Stomach (tissue), 9 donors: ENCODE results near the gene CKAP5. TPM values are rescaled to one million over a fixed set of nuclear protein-coding genes. Genes with fewer than 3 reads are reported as not detected.

Experiments
- DNase-seq, 2 donors: peaks; one replicate each; pipeline versions ENCODE4 v3.0.0 to v3.0.0-alpha.2; 2013 to 2019
- H3K27ac ChIP-seq, 5 donors: fragments of 200-600 bp in 4 of 5; sonication (generic) in 4 of 5; one replicate each; pipeline ENCODE4 v1.5.1; 2013 to 2019; ENCODE audit warnings: mild to moderate bottlenecking in 1 of 5, moderate library complexity in 1 of 5
- H3K27me3 ChIP-seq, 3 donors: fragments of 200-600 bp; sonication (generic); one replicate each; pipeline ENCODE4 v1.5.1; 2017 to 2019; ENCODE audit warnings: mixed run types in 1 of 3
- H3K36me3 ChIP-seq, 4 donors: fragments of 200-600 bp; sonication (generic); 1 replicate in 3 of 4; 2 replicates in 1 of 4; pipeline ENCODE4 v1.5.1; 2016 to 2019
- H3K4me1 ChIP-seq, 4 donors: fragments of 200-600 bp; sonication (generic); one replicate each; pipeline ENCODE4 v1.5.1; 2016 to 2019
- H3K4me3 ChIP-seq, 4 donors: fragments of 200-600 bp; sonication (generic) in 3 of 4; one replicate each; pipeline ENCODE4 v1.5.1; 2016 to 2019; ENCODE audit warnings: mild to moderate bottlenecking in 1 of 4
- H3K9me3 ChIP-seq, 4 donors: fragments of 200-600 bp; sonication (generic); one replicate each; pipeline ENCODE4 v1.5.1; 2016 to 2019
- EP300 ChIP-seq: sonication (generic); formaldehyde crosslinking; IDR thresholded peaks from one replicate; pipeline ENCODE4 v1.6.1; 2017; ENCODE audit warnings: antibody characterized with exemption
- POLR2A ChIP-seq, 4 donors: fragments of 450-650 bp; IDR thresholded peaks; one replicate each; pipeline ENCODE4 v1.6.1; 2016; ENCODE audit warnings: antibody characterized with exemption in 4 of 4, control low read depth in 2 of 4, mild to moderate bottlenecking in 1 of 4, moderate library complexity in 1 of 4
- POLR2AphosphoS5 ChIP-seq, 3 donors: sonication (generic); formaldehyde crosslinking; IDR thresholded peaks; one replicate each; pipeline ENCODE4 v1.6.1; 2016; ENCODE audit warnings: antibody characterized with exemption in 3 of 3
- WGBS, 5 donors: extraction: QIAGEN DNeasy Blood & Tissue Kit in 3 of 5; methylation state at CpG; one replicate each; pipeline versions ENCODE4 v1.1.5 to v1.1.7; 2013 to 2018; 5-methylcytosine and 5-hydroxymethylcytosine counted together
- intact Hi-C: fragments of 100-400 bp; cut with DNase I; formaldehyde crosslinking; loops from one replicate; pipeline ENCODE4 v1.15.1; 2023; ENCODE audit warnings: low total_unique reads
- polyA plus RNA-seq, 3 donors: library from polyadenylated mRNA; stranded (reverse); fragments of 200-250 nt; gene quantifications; one replicate each; pipeline ENCODE4 v1.2.3, GENCODE V29; 2013
- total RNA-seq, 5 donors: library from RNA; depleted of rRNA; stranded (reverse); fragments of >200 nt; gene quantifications; one replicate each; pipeline versions ENCODE4 v1.1.0 to v1.2.3, GENCODE V29; 2014 to 2016
- TF ChIP-seq, protein P1 (sequence below), 7 experiments: fragments of 450-650 bp in 4 of 7; fragments of 200-600 bp in 3 of 7; sonication (generic) in 3 of 7; IDR thresholded peaks; one replicate each; pipeline ENCODE4 v1.5.1; 2016 to 2019; ENCODE audit warnings: antibody characterized with exemption in 7 of 7, control low read depth in 2 of 7, mild to moderate bottlenecking in 1 of 7
- donor health status: healthy with polysubstance abuse.
- donor health status: Bipolar disorder and iron deficiency.
- donor health status: healthy.

CKAP5 gene
- total and polyA plus RNA-seq, 8 donors: 7.3 to 327 (median 45.8) TPM

DNA sequence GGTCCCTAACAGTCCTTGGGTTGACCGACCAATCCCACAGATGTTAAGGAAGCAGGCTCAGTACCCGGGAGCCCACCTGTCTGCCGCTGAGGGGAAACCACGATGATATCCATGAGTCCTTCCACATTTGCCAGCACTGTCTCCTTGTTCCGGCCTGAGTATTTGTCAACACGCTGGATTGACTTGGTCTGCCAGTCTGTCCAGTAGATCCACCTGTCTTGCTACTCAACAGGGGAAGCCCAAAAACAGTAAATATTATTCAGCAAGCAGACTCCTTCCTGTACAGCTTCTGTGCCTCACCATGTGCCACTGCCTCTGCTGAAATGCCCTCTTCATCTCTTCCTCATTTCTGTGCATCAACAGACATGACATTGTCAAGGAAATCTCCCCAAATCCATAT, 22.8 kb upstream of the CKAP5 start:
- no peak for DNase-seq
- Histone ChIP-seq H3K9me3 (no peaks in the 10 kb centered on the region), H3K4me1 (no peaks in the 10 kb centered on the region), H3K27ac (no peak overlapping the region), H3K36me3 (peaks cover 9 to 98% (median 82%) of the 10 kb centered on the region in 4 donors), H3K4me3 (no peak overlapping the region), H3K27me3 (no peaks in the 10 kb centered on the region)
- 89 to 97% (median 95%) methylated on average over 6 of the region's 6 CpGs for WGBS, 5 donors
- intact Hi-C loops: loop anchor here (10.0 kb wide), 1 partner anchor 416 kb away; no protein-coding TSS in a partner anchor
- no peak for TF ChIP-seq POLR2A (IDR thresholded peaks at IDR 0.05)
- TF ChIP-seq POLR2AphosphoS5 (IDR thresholded peaks at IDR 0.05): no peak
- TF ChIP-seq, protein P1, sequence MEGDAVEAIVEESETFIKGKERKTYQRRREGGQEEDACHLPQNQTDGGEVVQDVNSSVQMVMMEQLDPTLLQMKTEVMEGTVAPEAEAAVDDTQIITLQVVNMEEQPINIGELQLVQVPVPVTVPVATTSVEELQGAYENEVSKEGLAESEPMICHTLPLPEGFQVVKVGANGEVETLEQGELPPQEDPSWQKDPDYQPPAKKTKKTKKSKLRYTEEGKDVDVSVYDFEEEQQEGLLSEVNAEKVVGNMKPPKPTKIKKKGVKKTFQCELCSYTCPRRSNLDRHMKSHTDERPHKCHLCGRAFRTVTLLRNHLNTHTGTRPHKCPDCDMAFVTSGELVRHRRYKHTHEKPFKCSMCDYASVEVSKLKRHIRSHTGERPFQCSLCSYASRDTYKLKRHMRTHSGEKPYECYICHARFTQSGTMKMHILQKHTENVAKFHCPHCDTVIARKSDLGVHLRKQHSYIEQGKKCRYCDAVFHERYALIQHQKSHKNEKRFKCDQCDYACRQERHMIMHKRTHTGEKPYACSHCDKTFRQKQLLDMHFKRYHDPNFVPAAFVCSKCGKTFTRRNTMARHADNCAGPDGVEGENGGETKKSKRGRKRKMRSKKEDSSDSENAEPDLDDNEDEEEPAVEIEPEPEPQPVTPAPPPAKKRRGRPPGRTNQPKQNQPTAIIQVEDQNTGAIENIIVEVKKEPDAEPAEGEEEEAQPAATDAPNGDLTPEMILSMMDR (IDR thresholded peaks at IDR 0.05): no peak
- TF ChIP-seq EP300: no peak

GRCh38 chr11:46865340-46865739, 19.3 kb upstream of the CKAP5 start:
- no peak for DNase-seq
- H3K27me3 ChIP-seq: no peaks in the 10 kb centered on the region
- no peak overlapping the region for H3K27ac ChIP-seq
- intact Hi-C loops: loop anchor here (10.0 kb wide), 1 partner anchor 419 kb away; no protein-coding TSS in a partner anchor
- WGBS, 5 donors: 62 to 91% (median 78%) methylated on average over 2 of the region's 2 CpGs
- no peaks in the 10 kb centered on the region for H3K9me3 ChIP-seq
- no peak overlapping the region for H3K4me3 ChIP-seq
- TF ChIP-seq, protein P1 (IDR thresholded peaks at IDR 0.05): no peak
- TF ChIP-seq POLR2A (IDR thresholded peaks at IDR 0.05) (no peak), POLR2AphosphoS5 (IDR thresholded peaks at IDR 0.05) (no peak), EP300 (no peak)
- no peaks in the 10 kb centered on the region for H3K4me1 ChIP-seq
- peaks cover 9 to 88% (median 62%) of the 10 kb centered on the region in 4 donors for H3K36me3 ChIP-seq

GRCh38 chr11:46860218-46860617, 14.1 kb upstream of the CKAP5 start:
- Histone ChIP-seq H3K4me1 (peaks cover 0 to 11% (median 0%) of the 10 kb centered on the region in 4 donors), H3K9me3 (no peaks in the 10 kb centered on the region), H3K36me3 (peaks cover 5 to 71% (median 46%) of the 10 kb centered on the region in 4 donors), H3K27ac (peak overlapping the region in 1 of 5 donors; percentile 49), H3K27me3 (no peaks in the 10 kb centered on the region), H3K4me3 (no peak overlapping the region)
- 63 to 87% (median 84%) methylated on average over 4 of the region's 4 CpGs for WGBS, 5 donors
- intact Hi-C loops: loop anchor here (10.0 kb wide), 1 partner anchor 425 kb away; no protein-coding TSS in a partner anchor
- DNase-seq: no peak
- TF ChIP-seq, protein P1 (IDR thresholded peaks at IDR 0.05): no peak
- TF ChIP-seq POLR2A (IDR thresholded peaks at IDR 0.05) (no peak), POLR2AphosphoS5 (IDR thresholded peaks at IDR 0.05) (no peak), EP300 (no peak)

GRCh38 chr11:46858920-46859546, 13.0 kb upstream of the CKAP5 start:
- DNase-seq: no peak
- peaks cover 0 to 11% (median 0%) of the 10 kb centered on the region in 4 donors for H3K4me1 ChIP-seq
- WGBS, 5 donors: 84 to 91% (median 89%) methylated on average over 12 of the region's 12 CpGs
- peak overlapping the region in 2 of 5 donors; percentile 40 to 46 for H3K27ac ChIP-seq
- no peaks in the 10 kb centered on the region for H3K9me3 ChIP-seq
- intact Hi-C loops: no loop called here
- H3K27me3 ChIP-seq: no peaks in the 10 kb centered on the region
- peaks cover 5 to 62% (median 37%) of the 10 kb centered on the region in 4 donors for H3K36me3 ChIP-seq
- no peak for TF ChIP-seq POLR2AphosphoS5 (IDR thresholded peaks at IDR 0.05)
- no peak for TF ChIP-seq EP300
- H3K4me3 ChIP-seq: no peak overlapping the region

GRCh38 chr11:46857666-46858065, 11.6 kb upstream of the CKAP5 start:
- intact Hi-C loops: no loop called here
- peak overlapping the region in 2 of 5 donors; percentile 40 to 46 for H3K27ac ChIP-seq
- WGBS, 5 donors: 55 to 76% (median 68%) methylated on average over 4 of the region's 4 CpGs
- peaks cover 5 to 48% (median 26%) of the 10 kb centered on the region in 4 donors for H3K36me3 ChIP-seq
- no peaks in the 10 kb centered on the region for H3K9me3 ChIP-seq
- no peaks in the 10 kb centered on the region for H3K27me3 ChIP-seq
- H3K4me3 ChIP-seq: no peak overlapping the region
- no peak for DNase-seq
- peaks cover 0 to 11% (median 0%) of the 10 kb centered on the region in 4 donors for H3K4me1 ChIP-seq
- TF ChIP-seq POLR2A (IDR thresholded peaks at IDR 0.05) (no peak), POLR2AphosphoS5 (IDR thresholded peaks at IDR 0.05) (no peak), EP300 (no peak)
- TF ChIP-seq, protein P1 (IDR thresholded peaks at IDR 0.05): no peak
